COR-L47 (cell line): ENCODE data around the gene TAF12.
A peak's percentile ranks its signal among the peaks of the same experiment; 100 is the strongest.
"Not testable (repeated sequence)": the region's sequence is repeated elsewhere in the genome, so short reads cannot be mapped to it uniquely, and the experiment has no call there.

Experiments used
- DNase-seq: peaks from one replicate; lab custom pipeline; 2025; lab: John Stamatoyannopoulos, UW

TAF12 gene

DNA sequence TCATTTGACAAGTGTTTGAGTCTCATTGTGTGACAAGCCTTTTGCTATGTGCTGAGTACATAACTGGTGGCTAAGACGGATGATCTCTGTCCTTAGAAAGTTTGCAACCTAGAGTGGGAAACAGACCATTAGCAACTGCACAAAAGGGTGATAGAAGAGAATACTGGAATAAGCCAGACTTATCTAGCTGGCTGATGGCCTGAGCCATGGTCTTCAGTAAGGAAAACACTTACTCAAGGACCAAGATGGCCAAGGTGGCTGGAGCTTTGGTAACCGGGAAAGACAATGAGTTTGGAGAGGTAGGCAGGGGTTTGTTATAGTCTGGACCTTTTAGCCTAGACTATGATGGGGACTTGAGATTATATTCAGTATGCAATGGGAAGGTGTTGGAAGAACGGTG is 1.6 kb upstream of the TAF12 start:
- no peak for DNase-seq

DNA sequence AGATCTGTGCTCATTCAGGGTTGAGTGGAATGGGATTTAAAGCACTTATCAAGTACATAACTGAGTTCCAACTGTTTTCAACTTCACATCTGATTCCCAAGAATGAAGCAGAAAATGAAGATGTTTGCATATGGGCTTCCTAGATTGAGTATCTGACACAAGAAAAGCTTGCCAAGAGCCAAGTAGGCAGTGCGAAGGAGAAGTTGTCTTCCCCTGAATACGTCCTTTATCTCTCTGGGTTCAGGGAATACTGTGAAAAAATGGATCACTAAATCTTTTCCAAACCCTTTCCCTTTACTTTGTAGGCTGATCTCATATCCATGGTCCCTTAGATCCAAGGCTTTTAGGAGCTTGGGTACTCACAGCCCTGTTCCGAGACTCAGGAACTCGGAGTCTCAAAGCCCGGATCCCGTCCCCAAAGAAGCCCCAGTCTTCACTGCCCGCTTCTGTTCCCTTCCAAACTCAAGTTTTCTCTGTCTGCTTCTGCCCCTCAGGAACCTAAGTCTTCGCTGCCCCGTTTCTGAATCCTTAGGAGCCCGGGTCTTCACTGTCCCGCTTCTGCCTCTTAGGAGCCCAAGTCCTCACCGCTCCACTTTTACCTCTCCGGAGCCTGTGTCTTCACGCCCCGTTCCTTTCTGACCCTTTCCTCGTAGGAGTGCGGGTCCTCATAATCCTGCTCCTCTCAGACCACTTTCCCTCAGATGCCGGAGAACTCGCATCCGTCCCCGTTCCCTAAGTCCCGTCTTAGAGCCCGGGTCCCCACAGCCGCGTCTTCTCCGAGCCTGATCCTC is 616 bp downstream of the TAF12 start:
- DNase-seq, result no peak

DNA sequence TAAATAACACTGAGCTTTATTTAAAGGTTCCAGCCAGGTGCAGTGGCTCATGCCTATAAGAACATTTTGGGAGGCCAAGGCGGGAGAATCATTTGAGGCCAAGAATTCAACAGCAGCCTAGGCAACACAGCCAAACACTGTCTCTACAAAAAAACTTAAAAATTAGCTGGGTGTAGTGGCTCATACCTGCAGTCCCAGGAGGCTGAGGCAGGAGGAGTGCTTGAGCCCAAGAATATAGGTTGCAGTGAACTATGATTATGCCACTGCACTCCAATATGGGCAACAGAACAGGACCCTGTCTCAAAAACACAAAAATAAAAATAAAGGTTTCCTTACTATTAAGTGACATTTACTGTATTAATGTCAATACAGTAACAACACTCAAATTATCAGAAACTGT is 2.1 kb downstream of the TAF12 start:
- DNase-seq, result no peak

DNA sequence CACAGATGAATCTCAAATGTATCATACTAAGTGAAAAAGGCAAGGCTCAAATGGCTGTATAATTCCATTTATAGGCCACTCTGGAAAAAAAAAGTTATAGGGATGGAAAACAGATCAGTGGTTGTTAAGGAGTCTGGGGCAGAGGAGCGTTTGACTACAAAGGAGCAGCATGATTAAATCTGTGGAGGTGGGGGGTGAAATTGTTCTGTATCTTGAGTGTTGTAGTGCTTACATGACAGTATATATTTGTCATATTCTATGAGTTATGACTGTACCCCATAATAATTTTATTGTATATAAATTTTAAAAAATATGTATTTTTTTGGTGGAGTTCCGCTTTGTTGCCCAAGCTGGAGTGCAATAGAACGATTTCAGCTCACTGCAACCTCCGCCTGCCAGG is 10.3 kb downstream of the TAF12 start:
- DNase-seq, result no peak

DNA sequence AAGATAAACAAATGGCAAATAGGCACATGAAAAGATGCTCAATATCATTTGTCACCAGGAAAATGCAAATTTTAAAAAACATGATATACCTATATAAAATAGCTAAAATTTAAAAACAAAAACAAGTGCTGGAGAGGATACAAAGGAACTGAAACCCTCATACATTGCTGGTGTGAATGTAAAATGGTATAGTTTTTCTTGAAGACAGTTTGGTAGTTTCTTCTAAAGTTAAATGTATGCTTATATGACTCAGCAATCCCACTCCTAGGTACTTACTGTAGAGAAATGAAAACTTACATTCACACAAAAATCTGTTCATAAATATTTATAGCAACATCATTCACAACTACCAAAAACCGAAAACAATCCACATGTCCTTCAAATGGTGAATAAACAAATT is 11.2 kb downstream of the TAF12 start:
- no peak for DNase-seq

DNA sequence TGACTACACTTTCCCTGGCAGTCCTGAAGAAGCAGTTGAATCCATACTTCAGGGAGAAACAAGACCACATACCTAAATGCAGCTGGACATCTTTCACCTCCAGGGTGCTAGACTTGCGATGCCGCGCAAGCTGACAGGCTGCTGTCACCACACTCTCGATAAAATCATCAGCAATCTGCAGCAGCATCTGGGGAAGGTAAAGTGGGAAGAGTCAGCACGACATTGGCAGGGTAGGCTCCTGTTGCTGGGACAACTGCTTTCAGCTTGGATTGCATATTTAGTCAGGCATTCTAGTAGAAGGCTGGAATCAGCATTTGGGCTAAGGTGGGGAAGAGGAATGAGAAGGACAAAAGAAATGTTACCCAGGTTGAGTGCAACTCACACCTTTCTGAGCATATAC is 29.7 kb downstream of the TAF12 start:
- no peak for DNase-seq

DNA sequence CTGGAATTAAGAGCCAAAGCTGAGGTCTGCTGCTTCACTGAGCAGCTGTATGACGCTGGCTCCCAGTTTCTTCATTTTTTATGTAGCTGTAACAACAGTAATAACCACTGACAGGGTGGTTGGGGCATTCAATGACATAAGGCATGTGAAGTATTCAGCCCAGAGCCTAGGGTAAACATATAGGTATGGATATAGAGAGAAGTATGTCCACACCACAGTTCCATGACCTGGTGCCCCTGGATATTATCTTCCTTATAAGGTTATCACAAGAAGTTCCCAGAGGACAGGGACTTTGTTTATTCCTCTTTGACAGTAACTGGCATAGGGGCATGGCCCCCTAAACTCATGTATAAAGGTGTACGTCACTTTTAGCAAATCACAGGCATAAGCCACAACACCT is 36.1 kb downstream of the TAF12 start:
- DNase-seq, result no peak

DNA sequence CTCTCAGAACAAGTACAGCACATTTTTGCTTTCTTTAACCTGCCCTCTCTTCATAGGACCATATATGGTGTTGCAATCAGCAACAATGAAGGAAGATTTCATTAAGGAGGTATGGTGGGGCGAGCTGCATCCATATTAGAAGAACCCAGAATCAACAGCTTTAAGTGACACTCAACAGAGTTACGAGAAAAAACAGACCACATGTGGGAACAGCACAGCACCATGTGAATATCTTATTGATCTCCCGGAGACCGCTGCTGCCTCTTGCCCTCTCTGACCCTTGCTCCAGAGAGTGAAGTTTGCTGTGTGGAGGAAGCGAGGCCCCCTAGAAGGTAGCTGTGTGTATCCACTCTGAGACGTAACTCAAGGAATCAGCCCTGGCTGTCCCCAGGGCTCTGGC is 37.9 kb downstream of the TAF12 start:
- DNase-seq, result no peak

DNA sequence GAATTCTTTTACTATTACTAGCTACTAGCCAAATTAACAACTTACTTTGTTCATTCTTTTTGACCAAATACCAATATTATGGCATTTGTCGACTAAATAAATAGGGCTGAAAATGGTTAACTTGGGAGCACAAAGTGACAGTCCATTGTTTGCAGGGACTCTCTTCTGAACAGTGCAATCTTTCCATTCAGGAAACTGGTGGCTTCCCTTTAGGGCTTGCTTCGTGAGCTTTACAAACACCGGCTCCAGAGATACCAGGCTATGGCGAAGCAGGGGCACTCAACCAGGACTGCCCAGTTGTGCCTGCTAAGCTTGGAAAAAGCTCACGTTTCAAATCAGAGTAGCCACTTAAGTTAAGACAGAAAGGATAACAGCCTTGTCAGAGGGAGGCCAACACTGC is 38.5 kb downstream of the TAF12 start:
- no peak for DNase-seq

DNA sequence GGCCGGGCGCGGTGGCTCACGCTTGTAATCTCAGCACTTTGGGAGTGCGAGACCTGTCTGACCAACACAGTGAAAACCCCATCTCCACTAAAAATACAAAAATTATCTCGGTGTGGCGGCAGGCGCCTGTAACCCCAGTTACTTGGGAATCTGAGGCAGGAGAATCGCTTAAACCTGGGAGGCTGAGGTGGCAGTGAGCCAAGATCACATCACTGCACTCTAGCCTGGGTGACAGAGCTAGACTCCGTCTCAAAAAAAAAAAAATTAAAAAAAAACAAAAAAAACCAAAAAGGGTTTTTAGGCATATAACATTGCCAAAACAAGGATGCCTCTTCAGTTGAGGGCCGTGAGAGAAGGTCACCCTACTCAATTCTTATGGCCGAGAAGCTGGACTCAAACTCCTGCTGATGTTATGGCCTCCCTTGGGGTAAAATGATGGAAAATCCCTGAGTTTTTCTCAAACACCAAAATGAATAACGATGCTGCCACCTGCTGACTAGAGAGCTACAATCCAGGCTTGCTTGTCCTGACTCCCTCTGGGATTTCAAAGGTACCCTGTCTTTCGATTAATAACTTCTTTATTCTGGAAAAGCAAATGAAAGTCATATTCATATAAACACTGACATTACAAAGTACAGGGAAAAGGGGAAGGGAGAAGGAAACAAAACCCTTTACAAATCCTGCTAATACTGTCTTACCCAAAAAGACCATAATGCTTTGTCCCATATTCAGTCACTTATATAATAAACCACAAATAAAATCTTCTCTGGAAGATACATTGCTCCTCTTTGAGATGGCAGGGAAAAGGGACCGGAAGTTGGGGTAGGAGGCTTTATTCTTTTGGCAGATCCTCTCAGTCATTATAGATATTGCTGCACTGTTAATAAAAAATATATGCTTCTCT is 40.1 kb downstream of the TAF12 start:
- peak; percentile 63 for DNase-seq

DNA sequence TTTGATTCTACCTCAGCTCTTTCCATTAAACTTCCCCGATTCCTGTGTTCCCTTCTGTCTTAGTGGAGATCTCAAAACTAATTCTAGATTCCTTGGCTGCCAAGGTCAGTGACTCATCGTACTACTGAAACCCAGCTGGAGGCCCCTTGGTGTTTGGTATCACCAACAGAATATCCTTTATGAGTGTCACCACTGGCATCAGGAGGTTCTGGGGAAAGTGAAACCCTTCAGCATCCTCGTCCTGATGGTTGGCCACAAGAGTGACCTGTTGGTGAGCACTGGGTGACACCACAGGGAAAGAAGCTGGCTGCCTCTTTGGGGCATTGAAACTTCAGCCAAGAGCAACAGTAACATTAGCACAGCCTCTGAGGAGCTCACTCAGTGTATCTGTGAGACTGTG is 41.2 kb downstream of the TAF12 start:
- no peak for DNase-seq

DNA sequence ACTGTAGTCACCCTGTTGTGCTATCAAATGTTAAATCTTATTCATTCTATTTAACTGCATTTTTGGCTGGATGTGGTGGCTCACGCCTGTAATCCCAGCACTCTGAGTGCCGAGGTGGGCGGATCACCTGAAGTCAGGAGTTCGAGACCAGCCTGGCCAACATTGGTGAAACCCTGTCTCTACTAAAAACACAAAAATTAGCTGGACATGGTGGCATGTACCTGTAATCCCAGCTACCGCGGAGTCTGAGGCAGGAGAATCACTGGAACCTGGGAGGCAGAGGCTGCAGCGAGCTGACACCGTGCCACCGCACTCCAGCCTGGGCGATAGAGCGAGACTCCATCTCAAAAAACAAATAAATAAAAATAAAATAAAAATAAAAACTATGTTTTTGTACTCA is 46.6 kb downstream of the TAF12 start:
- not testable (repeated sequence) for DNase-seq

DNA sequence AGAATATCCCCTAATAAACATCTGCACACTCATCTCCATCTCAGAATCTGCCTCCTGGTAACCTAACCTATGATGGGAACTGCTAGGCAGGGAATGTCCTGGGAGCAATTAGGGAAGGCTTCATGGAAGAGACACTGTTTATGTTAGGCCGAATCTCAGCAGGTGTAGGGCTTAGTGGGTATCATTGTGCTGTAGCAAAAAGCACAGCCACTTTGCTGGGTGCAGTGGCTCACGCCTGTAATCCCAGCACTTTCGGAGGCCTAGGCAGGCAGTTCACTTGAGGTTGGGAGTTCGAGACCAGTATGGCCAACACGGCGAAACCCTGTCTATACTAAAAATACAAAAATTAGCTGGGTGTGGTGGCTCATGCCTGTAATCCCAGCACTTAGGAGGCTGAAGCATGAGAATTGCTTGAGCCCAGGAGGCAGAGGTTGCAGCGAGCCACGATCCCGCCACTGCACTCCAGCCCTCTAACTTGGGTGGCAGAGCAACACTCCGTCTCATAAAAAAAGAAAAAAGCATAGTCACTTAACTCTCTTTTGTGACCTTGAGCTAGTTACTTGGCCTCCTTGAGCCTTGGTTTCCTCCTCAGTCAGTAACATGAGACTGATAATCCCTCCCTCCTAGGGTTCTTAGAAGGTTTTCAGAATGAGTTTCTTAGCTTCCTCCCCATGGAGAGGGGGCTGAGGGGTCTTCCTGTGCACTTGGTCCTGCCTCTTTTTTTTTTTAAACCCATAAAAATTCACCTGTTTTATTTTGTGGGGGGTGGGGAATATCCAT is 47.3 kb downstream of the TAF12 start:
- no peak for DNase-seq

DNA sequence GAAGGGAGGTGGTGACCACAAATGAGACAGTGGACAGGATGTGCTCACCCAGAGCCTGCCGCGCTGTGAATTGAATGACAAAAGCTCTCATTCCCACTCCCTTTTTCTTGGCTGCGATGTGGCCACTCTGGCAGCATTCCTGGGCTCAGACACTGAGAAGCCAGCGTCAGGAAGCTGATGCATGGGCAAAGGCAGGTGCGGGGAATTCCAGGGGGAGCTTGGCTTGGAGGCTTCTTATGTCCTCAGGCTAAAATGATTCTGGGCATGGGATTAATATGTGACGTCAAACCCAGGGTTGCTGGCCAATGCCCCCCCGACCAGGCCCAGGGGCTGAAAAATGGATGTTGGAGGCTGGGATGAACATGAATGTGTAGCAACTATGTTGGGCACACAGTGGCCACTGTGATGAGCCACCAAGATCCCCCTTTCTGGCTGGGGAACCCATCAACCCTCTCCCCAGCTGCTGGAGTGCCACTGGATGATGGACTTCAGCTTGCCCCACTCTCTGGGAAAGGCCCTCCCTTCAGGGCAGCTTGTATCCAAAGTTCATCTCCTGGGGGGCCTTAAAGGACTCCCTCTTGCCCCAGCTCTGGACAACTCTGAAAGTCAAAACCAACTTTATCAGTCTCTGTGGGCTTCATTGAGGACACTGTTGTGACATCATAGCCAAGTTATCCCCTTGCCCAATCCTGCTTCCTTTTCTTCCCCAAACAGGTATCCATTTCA is 48.0 kb downstream of the TAF12 start:
- DNase-seq, result not testable (repeated sequence)

DNA sequence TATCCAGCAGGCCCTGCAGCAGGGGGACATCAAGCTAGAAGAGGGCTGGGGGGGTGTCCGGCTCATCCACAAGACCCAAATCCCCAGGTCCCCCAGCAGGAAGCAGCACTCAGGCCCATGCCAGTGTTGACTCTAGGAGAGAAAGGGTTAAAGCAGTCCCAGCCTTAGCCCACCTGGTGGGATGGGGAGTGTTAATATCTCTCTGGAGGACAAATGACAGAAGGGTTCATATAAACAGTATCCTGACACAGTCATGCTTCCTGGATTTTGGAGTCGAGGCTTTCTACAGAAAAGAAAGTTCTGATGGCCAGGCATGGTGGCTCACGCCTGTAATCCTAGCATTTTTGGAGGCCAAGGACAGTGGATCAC is 48.9 kb downstream of the TAF12 start:
- DNase-seq, result not testable (repeated sequence)

DNA sequence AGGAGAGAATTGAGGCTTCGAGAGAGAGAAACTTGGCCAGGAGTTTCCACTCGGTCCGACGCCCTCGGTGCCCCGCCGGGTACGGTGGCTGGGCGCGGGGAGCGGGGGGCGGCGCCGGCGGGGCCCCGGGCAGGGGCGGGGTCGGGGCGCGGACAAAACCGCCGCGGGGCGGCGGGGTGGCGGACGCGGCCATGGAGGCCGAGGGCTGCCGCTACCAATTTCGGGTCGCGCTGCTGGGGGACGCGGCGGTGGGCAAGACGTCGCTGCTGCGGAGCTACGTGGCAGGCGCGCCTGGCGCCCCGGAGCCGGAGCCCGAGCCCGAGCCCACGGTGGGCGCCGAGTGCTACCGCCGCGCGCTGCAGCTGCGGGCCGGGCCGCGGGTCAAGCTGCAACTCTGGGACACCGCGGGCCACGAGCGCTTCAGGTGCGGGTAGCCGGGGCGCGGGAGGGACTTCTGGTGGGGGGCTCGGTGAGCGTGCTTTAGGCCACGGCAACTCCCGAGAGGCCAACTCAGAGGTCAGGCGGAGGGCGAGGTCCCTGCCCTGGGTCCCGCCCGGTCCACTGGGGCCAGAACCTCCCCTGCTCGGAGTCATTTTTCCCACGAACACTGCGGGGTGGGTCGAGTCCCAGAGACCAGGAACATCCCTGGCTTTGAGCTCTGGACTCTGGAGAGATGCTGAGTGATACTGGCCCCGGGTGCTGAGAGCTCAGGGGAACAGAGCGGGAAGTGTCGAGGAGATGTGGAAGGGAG is 50.4 kb downstream of the TAF12 start:
- no peak for DNase-seq

DNA sequence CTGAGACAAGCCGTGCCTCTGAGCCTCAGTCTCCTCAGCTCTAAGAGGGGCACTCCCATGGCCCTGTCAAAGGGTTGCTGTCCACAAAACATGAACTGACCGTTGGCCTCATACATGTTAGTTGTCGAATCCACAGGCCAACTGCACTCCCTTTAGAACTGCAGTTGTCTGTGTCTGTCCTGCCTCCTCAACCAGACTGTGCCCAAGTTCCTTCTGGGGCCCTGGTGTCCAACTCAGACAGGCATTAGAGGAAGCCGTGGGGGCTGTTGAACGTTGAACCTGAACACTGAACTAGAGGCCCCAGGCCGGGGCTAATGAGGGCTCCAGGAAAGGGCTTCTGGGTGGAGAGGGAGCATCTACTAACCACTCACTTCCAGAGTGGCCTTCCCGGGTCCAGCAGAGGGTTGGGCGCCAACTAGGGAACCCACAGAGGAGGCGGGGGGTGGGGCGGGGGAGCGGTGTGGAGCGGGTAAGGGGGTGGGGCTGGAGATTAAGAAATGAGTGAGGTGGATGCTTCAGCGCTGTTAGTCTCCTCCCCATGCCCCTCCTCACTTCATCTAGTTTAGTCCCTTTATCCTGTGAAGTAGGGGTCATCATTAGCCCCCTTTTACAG is 51.1 kb downstream of the TAF12 start, which contains the start of gene RAB42:
Gene RAB42, plus strand, starts transcription at position 558 of the 613 bp plus-strand sequence. CDS start 247 bp downstream, outside the sequence.
- no peak for DNase-seq

DNA sequence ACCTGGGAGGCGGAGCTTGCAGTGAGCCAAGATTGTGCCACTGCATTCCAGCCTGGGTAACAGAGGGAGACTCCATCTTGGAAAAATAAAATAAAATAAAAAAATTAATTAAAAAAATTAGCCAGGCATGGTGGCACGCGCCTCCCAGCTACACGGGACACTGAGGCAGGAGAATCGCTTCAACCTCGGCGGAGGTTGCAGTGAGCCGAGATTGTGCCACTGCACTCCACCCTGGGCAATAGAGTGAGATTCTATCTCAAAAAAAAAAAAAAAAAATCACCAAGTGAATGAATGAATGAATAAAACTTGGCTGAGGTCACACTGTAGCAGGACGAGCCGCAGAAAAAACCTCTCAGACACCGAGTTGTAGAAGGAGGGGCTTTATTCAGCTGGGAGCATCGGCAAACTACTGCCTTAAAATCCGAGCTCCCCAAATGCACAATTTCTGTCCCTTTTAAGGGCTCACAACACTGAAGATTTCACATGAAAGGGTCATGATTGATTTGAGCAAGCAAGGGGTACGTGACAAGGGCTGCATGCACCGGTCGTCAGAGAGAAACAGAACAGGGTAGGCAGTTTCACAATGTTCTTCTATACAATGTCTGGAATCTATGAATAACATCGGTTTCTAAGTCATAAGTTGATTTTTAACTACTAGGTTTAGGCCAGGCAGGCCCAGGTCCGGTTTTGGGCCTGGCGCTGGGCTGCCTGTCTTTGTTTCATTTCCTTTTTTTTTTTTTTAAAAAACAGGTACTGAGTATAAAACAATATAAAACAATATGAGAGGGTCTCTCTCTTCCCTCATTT is 56.1 kb downstream of the TAF12 start:
- not testable (repeated sequence) for DNase-seq

DNA sequence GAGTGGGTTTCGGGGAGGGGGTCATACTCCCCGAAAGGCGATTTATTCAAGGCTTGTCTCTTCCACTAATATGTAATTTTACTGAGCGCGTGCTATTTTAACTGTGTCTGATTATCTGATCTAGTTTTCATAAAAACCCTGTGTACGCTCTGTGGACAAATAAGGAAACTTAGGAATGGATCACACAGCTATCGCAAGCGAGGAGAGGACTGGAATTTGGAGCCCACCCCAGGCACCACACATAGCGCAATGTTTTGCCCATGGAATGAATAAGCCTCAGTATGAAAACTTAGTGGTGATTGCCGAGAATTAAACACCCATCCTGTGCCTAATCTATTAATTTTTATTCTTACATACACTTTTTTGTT is 60.6 kb downstream of the TAF12 start:
- no peak for DNase-seq
